OCI-LY7 (cell line): ENCODE measurements around the gene ZMIZ1. TPM values are rescaled to one million over a fixed set of nuclear protein-coding genes. Genes with fewer than 3 reads are reported as not detected.

Experiments
- BruUV-seq: library from RNA; stranded (reverse); fragments of 400-500 nt; replicated peaks from 2 replicates; lab custom pipeline; 2021; lab: Mats Ljungman, UMichigan
- CTCF ChIA-PET: fragments of 300-600 bp; sonication (Branson Sonifier 250); formaldehyde crosslinking; loops from one replicate; lab custom pipeline; 2022; ENCODE audit warnings: antibody characterized with exemption; ENCODE audit not compliant: unreplicated experiment; lab: Charles Lee
- POLR2A ChIA-PET: fragments of 300-600 bp; sonication (Branson Sonifier 250); formaldehyde crosslinking; loops from one replicate; lab custom pipeline; 2022; ENCODE audit warnings: antibody characterized with exemption; lab: Charles Lee
- DNase-seq: peaks from one replicate; pipeline ENCODE4 v3.0.0-alpha.2; 2015; ENCODE audit warnings: low spot score
- H2AFZ ChIP-seq: fragments of 200-600 bp; sonication (generic), shearing (Covaris generic); 2 replicates; pipeline ENCODE4 v1.6.1; 2014; ENCODE audit warnings: mild to moderate bottlenecking, antibody characterized with exemption, low read length, moderate library complexity
- H3K27ac ChIP-seq: fragments of 200-600 bp; sonication (generic); 2 replicates; pipeline ENCODE4 v1.5.1; 2014; ENCODE audit warnings: mixed run types, low read depth, mild to moderate bottlenecking, moderate library complexity, low read length, inconsistent platforms; ENCODE audit not compliant: poor library complexity, severe bottlenecking
- H3K36me3 ChIP-seq: fragments of 200-600 bp; sonication (generic); 2 replicates; pipeline ENCODE4 v1.6.1; 2014; ENCODE audit warnings: mild to moderate bottlenecking, antibody characterized with exemption, low read length, moderate library complexity, mixed read lengths; ENCODE audit not compliant: insufficient read depth
- H3K4me1 ChIP-seq: fragments of 200-600 bp; sonication (generic); 2 replicates; pipeline ENCODE4 v1.5.1; 2014; ENCODE audit warnings: mild to moderate bottlenecking, low read length; ENCODE audit not compliant: insufficient read depth, poor library complexity, severe bottlenecking
- H3K4me2 ChIP-seq: fragments of 200-600 bp; sonication (generic); 2 replicates; pipeline ENCODE4 v1.6.1; 2014; ENCODE audit warnings: mild to moderate bottlenecking, low read length
- H3K4me3 ChIP-seq: fragments of 200-600 bp; sonication (generic); 2 replicates; pipeline ENCODE4 v1.5.1; 2014; ENCODE audit warnings: mild to moderate bottlenecking, low read depth, low read length; ENCODE audit not compliant: poor library complexity, severe bottlenecking
- H3K79me2 ChIP-seq: fragments of 200-600 bp; sonication (generic); 2 replicates; pipeline ENCODE4 v1.6.1; 2016; ENCODE audit warnings: low read depth, mild to moderate bottlenecking, low read length, moderate library complexity, mixed read lengths; ENCODE audit not compliant: insufficient read depth
- H3K9me2 ChIP-seq: fragments of 200-600 bp; sonication (generic); 2 replicates; pipeline ENCODE4 v1.6.1; 2016; ENCODE audit warnings: mild to moderate bottlenecking, low read length, mixed read lengths; ENCODE audit not compliant: insufficient read depth
- H3K9me3 ChIP-seq: fragments of 200-600 bp; sonication (generic); 2 replicates; pipeline ENCODE4 v1.6.1; 2014; ENCODE audit warnings: mild to moderate bottlenecking, mixed run types, low read length, mixed read lengths
- H4K20me1 ChIP-seq: fragments of 200-600 bp; sonication (generic); 2 replicates; pipeline ENCODE4 v1.6.1; 2014; ENCODE audit warnings: mild to moderate bottlenecking, antibody characterized with exemption, low read length, moderate library complexity, mixed read lengths; ENCODE audit not compliant: insufficient read depth
- CTCF ChIP-seq: fragments of 200-600 bp; sonication (generic); conservative IDR thresholded peaks from 2 replicates; pipeline ENCODE4 v1.5.1; 2014; ENCODE audit warnings: mild to moderate bottlenecking, antibody characterized with exemption, low read length, moderate library complexity, mixed read lengths
- EZH2phosphoT487 ChIP-seq: fragments of 200-600 bp; sonication (generic); IDR thresholded peaks from 2 replicates; pipeline ENCODE4 v1.6.1; 2018; ENCODE audit warnings: low read depth, borderline replicate concordance, mild to moderate bottlenecking, mixed run types, antibody characterized with exemption, low read length, moderate library complexity, mixed read lengths
- intact Hi-C: fragments of 100-400 bp; cut with micrococcal nuclease; formaldehyde crosslinking; loops from one replicate; pipeline ENCODE4 v1.10.0; 2022; ENCODE audit not compliant: unreplicated experiment
- total RNA-seq, 2 experiments: library from RNA; depleted of rRNA in 1 of 2; stranded (reverse); fragments of >200 nt in 1 of 2; shearing (Covaris generic) in 1 of 2; gene quantifications; 2 replicates each; pipeline ENCODE4 v1.2.3, GENCODE V29; 2014 to 2022

Gene ZMIZ1
- total RNA-seq, 2 experiments from 2014 or later: 20.4 to 66.9 TPM

GRCh38 chr10:79249186-79250121 is 180.7 kb downstream of the ZMIZ1 start:
- DNase-seq: peak; percentile 82
- ChIA-PET CTCF (interaction anchor here (0.9 to 1.6 kb wide), 3 partner anchors 16 to 96 kb away, joined by 4 to 5 read pairs (median 4); no protein-coding TSS in a partner anchor), POLR2A (interaction anchor here (0.7 to 6.6 kb wide), 9 partner anchors 8 to 99 kb away, joined by 3 to 60 read pairs (median 4); no protein-coding TSS in a partner anchor)
- Histone ChIP-seq H3K27ac (peak overlapping the region; percentile 90), H4K20me1 (peaks cover 7% of the 10 kb centered on the region; the same call in 1 of the 2 replicates), H3K4me3 (peak overlapping the region; percentile 76), H3K4me1 (peaks cover 86% of the 10 kb centered on the region), H3K4me2 (peak overlapping the region; percentile 90), H3K9me3 (no peaks in the 10 kb centered on the region), H2AFZ (no peak overlapping the region), H3K79me2 (peaks cover 94% of the 10 kb centered on the region), H3K36me3 (peaks cover 7% of the 10 kb centered on the region; the same call in 1 of the 2 replicates), H3K9me2 (no peaks in the 10 kb centered on the region)
- BruUV-seq: no TSS peak
- intact Hi-C loops: loop anchor here (1.0 to 10.0 kb wide), 5 partner anchors 17 to 1215 kb away; partner anchors contain the start of genes ANXA11 and PPIF
- no peak for TF ChIP-seq CTCF

GRCh38 chr10:79250259-79250658 is 181.5 kb downstream of the ZMIZ1 start:
- TF ChIP-seq CTCF: no peak
- no peak for TF ChIP-seq EZH2phosphoT487
- Histone ChIP-seq H3K36me3 (peaks cover 7% of the 10 kb centered on the region; the same call in 1 of the 2 replicates), H3K79me2 (peaks cover 86% of the 10 kb centered on the region), H3K4me2 (peak overlapping the region; percentile 90), H3K27ac (peak overlapping the region; percentile 90), H3K4me3 (peak overlapping the region; percentile 76), H3K9me2 (no peaks in the 10 kb centered on the region), H2AFZ (no peak overlapping the region), H3K4me1 (peaks cover 78% of the 10 kb centered on the region), H4K20me1 (peaks cover 9% of the 10 kb centered on the region; the same call in 1 of the 2 replicates), H3K9me3 (no peaks in the 10 kb centered on the region)
- CTCF ChIA-PET: interaction anchor here (0.9 to 2.2 kb wide), 3 partner anchors 12 to 36 kb away, joined by 4 to 6 read pairs (median 4); no protein-coding TSS in a partner anchor
- intact Hi-C loops: no loop called here
- DNase-seq: peak; percentile 66
- POLR2A ChIA-PET: interaction anchor here (0.5 to 6.6 kb wide), 6 partner anchors 9 to 33 kb away, joined by 4 to 60 read pairs (median 5); no protein-coding TSS in a partner anchor
- no TSS peak for BruUV-seq
